Limb (tissue), 2 donors: ENCODE measurements around the gene TWNK.
"Not testable (repeated sequence)": the region's sequence is repeated elsewhere in the genome, so short reads cannot be mapped to it uniquely, and the experiment has no call there.

Source experiments
- DNase-seq, 2 donors: peaks; one replicate each; pipeline ENCODE4 v3.0.0-alpha.2; 2016; ENCODE audit errors: extremely low spot score in 2 of 2

TWNK gene

DNA sequence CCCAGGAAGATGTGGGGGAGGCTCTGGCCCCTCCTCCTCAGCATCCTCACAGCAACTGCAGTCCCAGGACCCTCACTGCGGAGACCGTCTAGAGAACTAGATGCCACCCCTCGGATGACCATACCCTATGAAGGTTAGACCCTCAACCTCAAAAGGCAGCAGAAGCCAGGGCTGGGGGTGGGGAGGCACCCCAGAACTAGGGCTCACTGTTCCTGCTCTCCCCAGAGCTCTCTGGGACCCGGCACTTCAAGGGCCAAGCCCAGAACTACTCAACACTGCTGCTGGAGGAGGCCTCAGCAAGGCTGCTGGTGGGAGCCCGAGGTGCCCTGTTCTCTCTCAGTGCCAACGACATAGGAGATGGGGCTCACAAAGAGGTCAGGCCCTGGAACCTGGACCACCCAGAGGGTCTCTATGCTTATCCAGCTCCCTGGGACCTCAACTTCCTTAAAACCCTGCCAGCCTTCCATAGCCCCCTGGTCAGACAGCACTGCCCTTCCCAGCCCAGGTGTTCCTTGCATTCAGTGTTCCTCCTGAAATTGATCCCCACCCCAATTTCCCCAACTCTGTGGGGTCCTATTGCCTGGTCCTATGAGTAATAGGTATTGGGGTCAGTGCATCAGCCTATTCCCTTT is 14.3 kb upstream of the TWNK start:
- DNase-seq = no peak

DNA sequence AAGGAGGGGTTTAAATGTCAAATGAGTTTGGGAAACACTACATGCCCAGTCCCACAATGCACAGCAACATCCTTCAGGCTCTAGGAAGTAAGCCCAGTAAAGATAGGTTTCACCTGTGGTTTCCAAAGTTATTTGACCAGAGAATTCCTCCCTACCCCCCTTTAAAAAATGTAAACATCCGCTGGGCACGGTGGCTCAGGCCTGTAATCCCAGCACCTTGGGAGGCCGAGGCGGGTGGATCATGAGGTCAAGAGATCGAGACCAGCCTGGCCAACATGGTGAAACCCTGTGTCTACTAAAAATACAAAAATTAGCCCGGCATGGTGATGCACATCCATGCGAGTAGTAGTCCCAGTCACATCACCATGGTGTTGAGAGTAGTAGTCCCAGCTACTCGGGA is 11.9 kb upstream of the TWNK start:
- not testable (repeated sequence) for DNase-seq

DNA sequence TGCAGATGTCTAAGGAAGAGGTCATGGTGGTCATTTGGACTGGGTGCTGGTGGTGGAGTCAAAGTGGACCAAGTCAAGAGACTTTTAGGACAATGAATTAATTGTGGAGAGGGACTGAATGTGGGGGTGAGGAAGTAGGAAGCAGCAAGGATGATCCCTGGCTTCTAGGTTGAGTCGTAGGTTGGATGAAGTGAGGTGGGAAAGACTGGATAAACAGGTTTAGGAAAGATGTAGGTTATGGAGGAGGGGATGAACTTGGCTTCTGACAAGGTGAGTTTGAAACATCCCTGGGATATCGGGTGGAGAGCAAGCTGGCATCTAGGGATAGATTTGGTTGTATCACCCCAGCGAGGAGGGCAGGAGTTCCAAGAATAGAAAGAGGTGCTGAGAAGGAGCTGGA is 10.4 kb upstream of the TWNK start:
- no peak for DNase-seq

DNA sequence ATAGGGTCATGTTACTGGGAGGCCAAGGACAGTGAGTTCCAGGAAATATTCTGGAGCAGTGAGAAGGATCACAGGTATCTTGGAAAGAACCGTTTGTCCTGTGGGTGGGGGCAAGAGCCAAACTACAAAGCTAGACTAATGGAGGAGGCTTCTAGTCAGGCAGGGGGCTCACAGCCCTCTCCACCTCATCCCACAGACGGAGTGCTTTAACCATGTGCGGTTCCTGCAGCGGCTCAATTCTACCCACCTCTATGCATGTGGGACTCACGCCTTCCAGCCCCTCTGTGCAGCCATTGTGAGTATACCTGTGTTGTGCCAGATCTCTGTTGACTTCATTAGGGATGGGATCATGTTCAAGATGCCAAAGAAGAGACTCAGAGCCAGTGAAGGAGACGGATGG is 9.9 kb upstream of the TWNK start:
- DNase-seq = no peak

DNA sequence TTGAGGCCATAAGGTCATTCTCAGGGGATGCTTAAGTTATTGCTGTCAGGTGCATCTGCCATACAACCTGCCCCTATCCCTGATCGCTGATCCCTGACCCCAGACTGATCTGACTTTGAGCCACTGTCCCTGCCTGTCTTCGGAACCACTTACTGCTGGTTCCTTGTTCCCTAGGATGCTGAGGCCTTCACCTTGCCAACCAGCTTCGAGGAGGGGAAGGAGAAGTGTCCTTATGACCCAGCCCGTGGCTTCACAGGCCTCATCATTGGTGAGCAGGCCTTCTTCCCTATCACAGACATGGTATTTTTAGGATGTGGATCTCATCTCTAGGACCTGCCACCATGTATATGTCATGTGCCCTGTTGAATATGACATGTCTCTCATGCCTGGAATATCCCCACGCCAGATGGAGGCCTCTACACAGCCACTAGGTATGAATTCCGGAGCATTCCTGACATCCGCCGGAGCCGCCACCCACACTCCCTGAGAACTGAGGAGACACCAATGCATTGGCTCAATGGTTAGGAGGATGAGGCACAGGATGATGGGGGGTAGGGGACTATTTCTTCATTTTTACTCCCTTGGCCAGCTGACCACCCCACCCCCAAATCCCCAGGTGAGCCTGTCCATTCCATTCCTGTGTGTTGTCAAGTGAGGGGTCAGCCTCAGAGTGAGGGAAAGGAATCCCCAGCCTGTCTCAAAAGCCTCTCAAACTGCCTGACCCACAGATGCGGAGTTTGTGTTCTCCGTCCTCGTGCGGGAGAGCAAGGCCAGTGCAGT is 9.0 kb upstream of the TWNK start:
- DNase-seq = no peak

DNA sequence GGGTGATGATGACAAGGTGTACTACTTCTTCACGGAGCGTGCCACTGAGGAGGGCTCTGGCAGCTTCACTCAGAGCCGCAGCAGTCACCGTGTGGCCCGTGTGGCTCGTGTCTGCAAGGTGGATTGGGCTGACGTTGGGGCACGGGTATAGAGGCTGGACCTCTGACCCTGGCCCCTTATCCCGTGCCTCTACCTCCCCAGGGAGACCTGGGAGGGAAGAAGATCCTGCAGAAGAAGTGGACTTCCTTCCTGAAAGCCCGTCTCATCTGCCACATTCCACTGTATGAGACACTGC is 8.5 kb upstream of the TWNK start:
- DNase-seq = no peak

DNA sequence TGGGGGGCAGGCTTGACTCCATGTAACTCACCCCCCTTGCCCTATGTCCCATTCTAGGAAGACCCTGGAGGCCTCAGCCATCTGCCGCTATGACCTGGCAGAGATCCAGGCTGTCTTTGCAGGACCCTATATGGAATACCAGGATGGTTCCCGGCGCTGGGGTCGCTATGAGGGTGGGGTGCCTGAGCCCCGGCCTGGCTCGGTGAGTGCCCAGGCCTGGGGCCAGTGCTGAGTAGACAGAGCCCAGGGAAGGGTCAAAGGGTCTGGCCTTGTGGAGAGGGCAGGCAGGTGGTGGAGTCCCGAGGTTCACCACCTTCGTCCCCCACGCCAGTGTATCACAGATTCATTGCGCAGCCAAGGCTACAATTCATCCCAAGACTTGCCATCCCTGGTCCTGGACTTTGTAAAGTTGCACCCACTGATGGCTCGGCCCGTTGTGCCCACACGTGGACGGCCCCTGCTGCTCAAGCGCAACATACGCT is 7.5 kb upstream of the TWNK start:
- DNase-seq = no peak

DNA sequence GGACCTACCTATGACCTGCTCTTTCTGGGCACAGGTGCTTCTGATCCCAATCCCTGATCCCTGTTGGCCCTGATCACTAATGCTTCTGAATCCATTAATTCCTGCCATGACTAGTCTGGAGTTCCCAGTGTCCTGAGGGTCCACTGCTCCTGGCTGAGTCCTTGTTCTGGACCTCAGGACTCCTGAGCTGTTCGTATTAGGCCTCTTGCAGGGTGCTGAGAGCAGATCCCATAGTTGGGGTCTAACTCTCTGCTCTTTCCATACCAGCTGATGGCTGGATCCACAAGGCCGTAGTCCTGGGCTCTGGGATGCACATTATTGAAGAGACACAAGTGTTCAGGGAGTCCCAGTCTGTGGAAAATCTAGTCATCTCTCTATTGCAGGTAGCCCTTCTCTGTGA is 7.0 kb upstream of the TWNK start:
- no peak for DNase-seq

DNA sequence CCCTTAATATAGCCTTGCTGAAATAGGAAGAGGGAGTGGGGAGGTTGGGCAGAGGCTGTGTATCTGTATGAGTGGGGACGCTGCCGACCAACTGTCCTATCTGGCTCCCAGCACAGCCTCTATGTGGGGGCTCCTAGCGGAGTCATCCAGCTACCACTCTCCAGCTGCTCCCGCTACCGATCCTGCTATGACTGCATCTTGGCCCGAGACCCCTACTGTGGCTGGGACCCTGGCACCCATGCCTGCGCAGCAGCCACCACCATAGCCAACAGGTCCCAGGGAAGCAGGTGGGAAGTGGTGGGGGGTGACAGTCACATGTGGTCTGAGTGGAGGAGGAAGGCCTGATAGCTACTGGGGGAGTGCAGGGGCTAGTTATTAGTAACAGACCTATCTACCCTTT is 6.6 kb upstream of the TWNK start:
- no peak for DNase-seq

DNA sequence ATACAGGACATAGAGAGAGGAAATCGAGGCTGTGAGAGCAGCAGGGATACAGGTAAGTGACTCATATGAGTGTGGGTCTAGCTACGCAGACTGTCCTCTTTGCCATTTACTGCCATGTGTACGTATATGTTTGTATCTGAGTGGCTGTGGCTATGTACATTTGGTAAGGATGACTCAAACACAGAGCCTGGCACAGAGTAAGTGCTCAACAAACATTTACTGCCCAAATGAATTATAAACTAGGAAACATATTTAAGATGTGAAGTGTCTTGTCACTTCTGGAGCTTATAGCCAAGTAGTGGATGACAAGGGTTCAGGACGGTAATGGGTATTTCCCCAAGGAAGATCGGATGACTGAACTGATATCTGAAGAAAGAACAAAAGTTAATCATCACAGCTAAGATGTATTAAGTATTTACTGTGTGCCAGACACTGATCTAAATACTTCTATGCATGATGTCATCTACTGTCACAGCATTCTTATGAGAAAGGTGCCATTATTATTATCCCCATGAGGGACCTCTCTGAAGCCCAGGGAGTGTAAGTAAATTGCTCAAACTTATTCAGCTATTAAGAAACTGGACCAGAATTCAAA is 6.1 kb upstream of the TWNK start:
- no peak for DNase-seq

DNA sequence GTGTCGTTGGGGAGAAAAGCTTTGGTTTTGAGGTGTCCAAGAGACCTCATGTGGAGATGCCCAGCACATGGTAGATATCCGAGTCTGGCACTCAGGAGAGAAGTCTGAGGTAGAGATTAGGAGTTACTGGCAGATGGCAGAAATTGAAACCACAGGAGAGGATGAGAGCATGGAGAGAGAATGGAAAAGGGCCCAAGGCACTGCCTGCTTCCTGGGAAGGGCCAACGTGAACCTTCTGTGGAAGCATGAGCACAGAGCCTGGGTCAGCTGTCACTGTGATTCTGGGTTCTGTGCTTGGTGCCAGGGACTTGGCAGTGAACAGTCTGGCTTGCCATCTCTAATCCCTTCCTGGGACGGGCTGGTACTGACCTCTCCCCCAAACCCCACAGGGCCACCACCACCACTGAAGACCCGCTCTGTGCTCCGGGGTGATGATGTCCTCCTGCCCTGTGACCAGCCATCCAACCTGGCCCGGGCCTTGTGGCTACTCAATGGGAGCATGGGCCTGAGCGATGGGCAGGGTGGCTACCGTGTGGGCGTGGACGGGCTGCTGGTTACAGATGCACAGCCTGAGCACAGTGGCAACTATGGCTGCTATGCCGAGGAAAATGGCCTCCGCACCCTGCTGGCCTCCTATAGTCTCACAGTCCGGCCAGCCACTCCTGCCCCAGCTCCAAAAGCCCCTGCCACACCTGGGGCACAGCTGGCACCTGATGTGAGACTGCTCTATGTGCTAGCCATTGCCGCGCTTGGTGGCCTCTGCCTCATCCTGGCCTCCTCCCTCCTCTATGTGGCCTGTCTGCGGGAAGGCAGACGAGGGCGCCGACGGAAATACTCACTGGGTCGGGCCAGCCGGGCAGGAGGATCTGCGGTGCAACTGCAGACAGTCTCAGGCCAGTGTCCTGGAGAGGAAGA is 4.2 kb upstream of the TWNK start:
- DNase-seq = peak in 1 of 2 donors; percentile 24

DNA sequence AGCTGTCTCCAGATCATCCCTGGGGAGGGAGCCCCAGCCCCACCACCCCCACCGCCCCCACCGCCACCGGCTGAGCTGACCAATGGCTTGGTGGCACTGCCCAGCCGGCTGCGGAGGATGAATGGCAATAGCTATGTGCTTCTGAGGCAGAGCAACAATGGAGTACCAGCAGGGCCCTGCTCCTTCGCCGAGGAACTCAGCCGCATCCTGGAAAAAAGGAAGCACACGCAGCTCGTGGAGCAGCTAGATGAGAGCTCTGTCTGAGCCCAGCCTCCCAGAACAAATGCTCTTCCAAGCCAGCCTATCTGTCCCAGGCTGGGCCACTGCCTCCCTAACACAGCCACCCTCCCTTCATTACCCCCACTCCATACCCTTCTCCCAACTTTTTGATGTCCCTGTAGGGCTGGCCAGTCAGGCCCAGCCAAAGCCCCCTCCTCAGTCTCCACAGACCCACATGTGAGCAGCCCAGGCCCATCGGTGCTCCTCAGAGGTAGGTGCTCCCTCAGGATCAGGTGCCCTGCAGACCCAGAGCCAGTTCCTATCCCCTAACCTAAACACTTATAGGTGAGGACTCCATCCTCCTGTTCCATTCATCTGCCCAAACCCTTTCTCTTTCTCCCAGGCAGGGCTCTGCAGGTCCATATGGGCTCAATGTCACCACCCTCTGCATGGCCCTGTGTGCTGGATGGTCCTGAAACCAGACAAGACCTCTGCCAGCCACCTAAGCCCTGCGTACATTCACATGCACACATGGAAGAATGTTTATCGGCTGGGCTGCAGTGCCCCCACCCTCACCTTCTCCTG is 3.3 kb upstream of the TWNK start:
- peak in 1 of 2 donors; percentile 17 for DNase-seq

DNA sequence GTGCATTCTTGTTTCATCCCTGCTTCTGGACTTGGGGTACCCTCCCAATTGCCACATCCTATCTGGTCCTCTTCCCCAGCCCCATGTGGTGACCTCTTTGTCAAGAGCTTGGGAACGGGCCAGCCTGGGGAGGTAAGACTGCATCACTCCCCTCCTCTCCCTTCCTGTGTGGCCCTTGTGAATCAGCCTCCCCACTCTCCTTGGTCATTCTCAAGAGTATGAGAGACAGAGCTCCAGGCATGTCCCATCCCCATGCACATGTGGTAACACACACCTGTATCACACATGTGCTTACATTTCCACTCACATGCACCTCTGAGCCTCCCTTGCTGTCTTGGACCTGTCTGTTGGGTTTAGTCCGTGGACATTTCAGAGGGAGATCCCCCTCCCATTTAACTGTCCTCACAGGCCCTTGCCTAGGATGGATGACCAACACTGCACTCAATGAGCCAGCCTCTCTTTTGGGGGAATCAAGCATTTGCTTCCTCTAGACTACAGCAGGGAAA is 2.6 kb upstream of the TWNK start:
- DNase-seq = peak in 1 of 2 donors; percentile 8

DNA sequence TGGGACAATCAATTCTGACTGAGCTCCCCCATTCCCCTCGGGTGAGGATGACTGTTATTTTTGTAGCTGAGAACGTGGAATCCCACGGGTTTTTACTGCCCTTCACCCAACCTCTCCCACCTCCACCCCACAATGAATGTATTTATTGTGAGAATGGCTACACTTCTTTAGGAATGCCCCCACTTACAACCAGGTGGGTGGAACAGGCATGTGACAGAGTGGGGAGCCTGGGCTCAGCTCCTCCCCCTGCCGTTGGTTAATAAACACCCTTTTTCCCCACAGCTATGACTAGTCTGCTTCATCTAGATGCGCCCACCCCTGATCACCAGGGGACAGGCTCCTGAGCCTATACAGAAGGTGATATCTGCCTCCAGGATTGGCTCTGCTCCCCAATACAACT is 2.0 kb upstream of the TWNK start:
- no peak for DNase-seq

DNA sequence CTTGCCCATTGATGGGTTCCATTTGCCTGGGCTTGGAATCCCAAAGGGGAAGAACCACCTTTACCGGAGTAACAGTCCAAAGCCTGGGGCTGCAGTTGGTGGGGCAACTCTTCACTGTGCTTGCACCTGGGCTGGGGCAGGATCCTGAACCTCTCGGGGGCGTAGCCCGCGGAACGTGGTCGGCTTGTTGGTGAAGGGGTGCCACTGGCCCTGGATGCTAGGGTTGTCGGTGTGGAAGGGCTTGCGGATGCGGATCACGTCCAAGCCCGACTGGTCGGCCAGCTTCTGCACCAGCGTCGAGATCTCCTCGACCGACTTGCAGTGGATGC is 756 bp upstream of the TWNK start:
- DNase-seq = no peak

DNA sequence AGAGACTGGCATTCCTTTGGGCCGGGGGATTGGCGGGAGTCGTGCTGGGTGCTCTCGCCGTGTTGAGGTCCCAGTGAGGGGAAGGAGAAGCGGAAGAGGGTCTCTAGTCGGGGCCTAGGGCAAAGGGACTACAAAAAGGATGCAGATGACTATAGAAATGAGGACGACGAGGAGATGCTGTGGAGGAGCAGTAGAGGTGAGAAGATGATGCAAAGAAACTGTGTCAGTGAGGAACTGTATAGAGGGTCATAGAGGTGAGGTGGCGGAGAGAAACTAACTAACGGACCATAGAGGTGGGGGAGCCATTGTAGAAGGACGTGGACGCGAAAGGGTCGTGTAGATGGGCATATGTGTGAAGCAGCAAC is 324 bp downstream of the TWNK start:
- DNase-seq = no peak

DNA sequence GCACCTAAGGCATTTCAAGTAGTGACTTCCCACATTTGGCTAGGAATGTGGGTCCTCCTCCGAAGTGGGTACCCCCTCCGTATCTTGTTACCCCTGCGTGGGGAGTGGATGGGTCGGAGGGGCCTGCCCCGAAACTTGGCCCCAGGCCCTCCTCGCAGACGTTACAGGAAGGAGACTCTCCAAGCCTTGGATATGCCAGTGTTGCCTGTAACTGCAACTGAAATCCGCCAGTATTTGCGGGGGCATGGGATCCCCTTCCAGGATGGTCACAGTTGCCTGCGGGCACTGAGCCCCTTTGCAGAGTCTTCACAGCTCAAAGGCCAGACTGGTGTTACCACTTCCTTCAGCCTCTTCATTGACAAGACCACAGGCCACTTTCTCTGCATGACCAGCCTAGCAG is 823 bp downstream of the TWNK start:
- no peak for DNase-seq

DNA sequence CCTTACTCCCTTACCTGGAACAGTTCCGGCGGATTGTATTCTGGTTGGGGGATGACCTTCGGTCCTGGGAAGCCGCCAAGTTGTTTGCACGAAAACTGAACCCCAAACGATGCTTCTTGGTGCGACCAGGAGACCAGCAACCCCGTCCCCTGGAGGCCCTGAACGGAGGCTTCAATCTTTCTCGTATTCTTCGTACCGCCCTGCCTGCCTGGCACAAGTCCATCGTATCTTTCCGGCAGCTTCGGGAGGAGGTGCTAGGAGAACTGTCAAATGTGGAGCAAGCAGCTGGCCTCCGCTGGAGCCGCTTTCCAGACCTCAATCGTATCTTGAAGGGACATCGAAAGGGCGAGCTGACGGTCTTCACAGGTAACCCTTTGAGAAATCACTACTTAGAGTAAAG is 1.7 kb downstream of the TWNK start:
- no peak for DNase-seq

DNA sequence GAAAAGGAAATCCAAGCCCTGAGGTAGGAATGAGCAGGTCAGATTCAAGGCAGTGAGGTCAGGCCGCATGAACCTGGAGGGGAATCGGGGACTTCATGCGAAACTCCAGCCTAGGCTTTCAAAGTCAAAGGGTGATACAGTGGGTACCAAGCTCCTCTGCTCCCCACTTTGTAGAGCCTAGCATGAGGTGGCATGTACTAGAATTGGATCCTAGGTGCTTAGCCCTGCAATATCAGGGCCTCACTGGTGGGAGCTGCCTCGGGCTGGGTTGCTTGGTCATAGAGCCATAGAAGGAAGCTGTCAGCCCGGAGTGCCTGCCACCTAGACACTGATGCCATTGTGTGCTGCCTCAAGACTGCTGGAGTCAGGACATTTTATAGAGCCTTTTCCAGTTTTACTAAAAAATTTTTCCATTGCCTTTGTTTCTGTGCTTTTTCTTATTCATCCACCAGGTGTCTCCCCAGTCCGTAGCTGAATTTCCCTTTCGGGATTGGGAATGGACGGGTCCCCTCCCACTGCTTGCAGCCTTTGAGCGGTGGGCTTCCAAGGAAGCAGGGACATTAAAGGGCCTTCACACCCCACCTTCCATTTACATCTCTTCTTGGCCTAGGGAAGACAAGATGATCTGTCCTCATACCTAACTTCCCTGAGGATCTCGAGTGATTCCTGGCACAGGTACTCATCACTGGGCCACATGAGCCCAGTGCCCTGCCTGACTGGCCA is 6.8 kb downstream of the TWNK start:
- peak; percentile 49 to 66 for DNase-seq

DNA sequence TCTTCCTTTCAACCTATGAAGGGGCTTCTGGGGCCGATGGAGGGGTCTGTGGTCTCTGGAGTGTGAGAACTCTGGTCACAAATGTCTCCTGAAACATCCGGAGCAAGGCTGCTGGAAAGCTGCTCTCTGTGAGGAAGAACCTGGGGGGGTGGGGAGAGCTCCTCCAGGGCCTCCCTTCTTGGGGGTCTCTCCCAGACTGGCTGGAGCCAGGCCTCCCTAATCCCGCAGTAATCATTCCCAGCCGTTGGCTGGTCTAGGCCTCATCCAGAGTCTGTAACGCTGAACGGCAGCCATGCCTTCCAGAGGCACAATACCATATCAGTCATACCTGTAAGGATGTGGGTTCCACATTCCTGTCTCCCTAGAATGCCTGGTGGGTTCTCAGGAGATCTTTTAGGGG is 7.8 kb downstream of the TWNK start:
- DNase-seq = peak in 1 of 2 donors; percentile 7
